ENCODE data around the gene MISP. TPM values are rescaled to one million over a fixed set of nuclear protein-coding genes. Genes with fewer than 3 reads are reported as not detected.

Gene MISP
- total and polyA plus RNA-seq, 2 experiments from 2014 or later, result 0.27 to 0.28 TPM

DNA sequence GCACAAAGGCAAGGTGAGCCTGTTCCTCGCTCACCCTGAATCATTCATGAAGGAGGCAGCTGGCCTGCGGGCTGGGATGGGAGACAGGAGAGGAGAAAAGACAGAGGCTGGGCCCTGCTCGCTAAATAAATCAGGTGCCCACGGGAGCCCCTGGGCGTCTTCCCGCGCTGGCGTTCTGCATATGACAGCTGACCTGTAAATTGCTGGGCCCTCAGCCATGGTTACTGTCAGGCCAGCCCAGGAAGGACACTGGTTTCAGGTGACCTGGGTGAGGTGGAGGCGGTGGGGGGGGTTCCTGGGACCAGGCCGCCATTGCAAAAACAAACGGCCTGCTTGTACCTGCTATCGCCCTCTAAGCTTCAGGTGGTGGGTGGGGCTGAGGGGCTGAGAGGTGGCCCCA is 42.9 kb downstream of the MISP start (continued):
- TF ChIP-seq, protein P1, sequence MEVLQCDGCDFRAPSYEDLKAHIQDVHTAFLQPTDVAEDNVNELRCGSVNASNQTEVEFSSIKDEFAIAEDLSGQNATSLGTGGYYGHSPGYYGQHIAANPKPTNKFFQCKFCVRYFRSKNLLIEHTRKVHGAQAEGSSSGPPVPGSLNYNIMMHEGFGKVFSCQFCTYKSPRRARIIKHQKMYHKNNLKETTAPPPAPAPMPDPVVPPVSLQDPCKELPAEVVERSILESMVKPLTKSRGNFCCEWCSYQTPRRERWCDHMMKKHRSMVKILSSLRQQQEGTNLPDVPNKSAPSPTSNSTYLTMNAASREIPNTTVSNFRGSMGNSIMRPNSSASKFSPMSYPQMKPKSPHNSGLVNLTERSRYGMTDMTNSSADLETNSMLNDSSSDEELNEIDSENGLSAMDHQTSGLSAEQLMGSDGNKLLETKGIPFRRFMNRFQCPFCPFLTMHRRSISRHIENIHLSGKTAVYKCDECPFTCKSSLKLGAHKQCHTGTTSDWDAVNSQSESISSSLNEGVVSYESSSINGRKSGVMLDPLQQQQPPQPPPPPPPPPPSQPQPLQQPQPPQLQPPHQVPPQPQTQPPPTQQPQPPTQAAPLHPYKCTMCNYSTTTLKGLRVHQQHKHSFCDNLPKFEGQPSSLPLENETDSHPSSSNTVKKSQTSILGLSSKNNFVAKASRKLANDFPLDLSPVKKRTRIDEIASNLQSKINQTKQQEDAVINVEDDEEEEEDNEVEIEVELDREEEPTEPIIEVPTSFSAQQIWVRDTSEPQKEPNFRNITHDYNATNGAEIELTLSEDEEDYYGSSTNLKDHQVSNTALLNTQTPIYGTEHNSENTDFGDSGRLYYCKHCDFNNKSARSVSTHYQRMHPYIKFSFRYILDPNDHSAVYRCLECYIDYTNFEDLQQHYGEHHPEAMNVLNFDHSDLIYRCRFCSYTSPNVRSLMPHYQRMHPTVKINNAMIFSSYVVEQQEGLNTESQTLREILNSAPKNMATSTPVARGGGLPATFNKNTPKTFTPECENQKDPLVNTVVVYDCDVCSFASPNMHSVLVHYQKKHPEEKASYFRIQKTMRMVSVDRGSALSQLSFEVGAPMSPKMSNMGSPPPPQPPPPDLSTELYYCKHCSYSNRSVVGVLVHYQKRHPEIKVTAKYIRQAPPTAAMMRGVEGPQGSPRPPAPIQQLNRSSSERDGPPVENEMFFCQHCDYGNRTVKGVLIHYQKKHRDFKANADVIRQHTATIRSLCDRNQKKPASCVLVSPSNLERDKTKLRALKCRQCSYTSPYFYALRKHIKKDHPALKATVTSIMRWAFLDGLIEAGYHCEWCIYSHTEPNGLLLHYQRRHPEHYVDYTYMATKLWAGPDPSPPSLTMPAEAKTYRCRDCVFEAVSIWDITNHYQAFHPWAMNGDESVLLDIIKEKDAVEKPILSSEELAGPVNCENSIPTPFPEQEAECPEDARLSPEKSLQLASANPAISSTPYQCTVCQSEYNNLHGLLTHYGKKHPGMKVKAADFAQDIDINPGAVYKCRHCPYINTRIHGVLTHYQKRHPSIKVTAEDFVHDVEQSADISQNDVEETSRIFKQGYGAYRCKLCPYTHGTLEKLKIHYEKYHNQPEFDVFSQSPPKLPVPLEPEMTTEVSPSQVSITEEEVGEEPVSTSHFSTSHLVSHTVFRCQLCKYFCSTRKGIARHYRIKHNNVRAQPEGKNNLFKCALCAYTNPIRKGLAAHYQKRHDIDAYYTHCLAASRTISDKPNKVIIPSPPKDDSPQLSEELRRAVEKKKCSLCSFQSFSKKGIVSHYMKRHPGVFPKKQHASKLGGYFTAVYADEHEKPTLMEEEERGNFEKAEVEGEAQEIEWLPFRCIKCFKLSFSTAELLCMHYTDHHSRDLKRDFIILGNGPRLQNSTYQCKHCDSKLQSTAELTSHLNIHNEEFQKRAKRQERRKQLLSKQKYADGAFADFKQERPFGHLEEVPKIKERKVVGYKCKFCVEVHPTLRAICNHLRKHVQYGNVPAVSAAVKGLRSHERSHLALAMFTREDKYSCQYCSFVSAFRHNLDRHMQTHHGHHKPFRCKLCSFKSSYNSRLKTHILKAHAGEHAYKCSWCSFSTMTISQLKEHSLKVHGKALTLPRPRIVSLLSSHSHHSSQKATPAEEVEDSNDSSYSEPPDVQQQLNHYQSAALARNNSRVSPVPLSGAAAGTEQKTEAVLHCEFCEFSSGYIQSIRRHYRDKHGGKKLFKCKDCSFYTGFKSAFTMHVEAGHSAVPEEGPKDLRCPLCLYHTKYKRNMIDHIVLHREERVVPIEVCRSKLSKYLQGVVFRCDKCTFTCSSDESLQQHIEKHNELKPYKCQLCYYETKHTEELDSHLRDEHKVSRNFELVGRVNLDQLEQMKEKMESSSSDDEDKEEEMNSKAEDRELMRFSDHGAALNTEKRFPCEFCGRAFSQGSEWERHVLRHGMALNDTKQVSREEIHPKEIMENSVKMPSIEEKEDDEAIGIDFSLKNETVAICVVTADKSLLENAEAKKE (CRISPR knock-in tag; IDR thresholded peaks at IDR 0.05), result no peak
- no peak for TF ChIP-seq POLR2AphosphoS5 (IDR thresholded peaks at IDR 0.05; ENCODE audit: low read depth)

DNA sequence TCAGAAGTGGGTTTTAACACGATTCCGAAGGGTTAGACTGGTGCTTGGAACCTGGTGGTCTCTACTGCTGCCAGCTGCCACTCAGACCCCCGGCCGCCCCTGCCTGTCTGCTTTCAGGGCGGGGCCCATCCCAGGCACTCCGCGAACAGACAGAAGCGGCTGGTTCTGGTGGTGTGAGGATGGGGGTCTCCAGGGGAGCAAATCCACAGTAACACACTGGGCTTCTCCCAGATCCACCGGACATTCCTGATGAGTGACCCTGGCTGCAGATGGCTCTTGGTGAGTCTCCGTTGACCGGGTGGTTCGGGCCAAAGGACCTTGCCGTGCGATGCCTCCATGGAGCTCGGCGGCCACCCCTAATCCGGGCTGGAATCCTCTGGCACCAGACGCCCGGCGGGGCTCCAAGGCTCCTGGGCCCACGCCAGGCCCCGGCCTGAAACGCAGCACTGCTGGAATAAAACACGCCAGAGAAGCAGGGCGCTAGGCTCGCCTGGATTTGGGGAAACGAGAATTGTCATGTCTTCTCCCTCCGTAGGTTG is 44.2 kb downstream of the MISP start:
- no peak for ATAC-seq
- peaks cover 18% of the 10 kb centered on the region for H4K20me1 ChIP-seq (replicated peaks; ENCODE audit: insufficient read depth)
- peaks cover 19% of the 10 kb centered on the region for H3K36me3 Mint-ChIP-seq (ENCODE audit: low read depth)
- H3K9me3 Mint-ChIP-seq, result no peaks in the 10 kb centered on the region
- H3K4me3 ChIP-seq, result no peak overlapping the region
- H3K36me3 ChIP-seq (ENCODE audit: insufficient read depth), result peaks cover 3% of the 10 kb centered on the region; the same call in 1 of the 2 replicates
- peaks cover 29% of the 10 kb centered on the region for H3K4me1 Mint-ChIP-seq
- no peak overlapping the region for H3K27ac Mint-ChIP-seq
- H3K79me2 ChIP-seq (replicated peaks; ENCODE audit: insufficient read depth), result peaks cover 27% of the 10 kb centered on the region
- no peaks in the 10 kb centered on the region for H3K27me3 ChIP-seq (ENCODE audit: insufficient read depth)
- peaks cover 19% of the 10 kb centered on the region; the same call in 1 of the 2 replicates for H3F3A ChIP-seq (replicated peaks; ENCODE audit: low read depth)
- H3K4me3 Mint-ChIP-seq, result no peak overlapping the region
- TF ChIP-seq EZH2phosphoT487 (IDR thresholded peaks at IDR 0.05; ENCODE audit: unreplicated experiment) (no peak), ZNF114 (CRISPR knock-in tag; IDR thresholded peaks at IDR 0.05) (no peak), EZH2 (IDR thresholded peaks at IDR 0.05; ENCODE audit: low read depth, unreplicated experiment) (no peak), STAT1 (IDR thresholded peaks at IDR 0.05; ENCODE audit: unreplicated experiment) (no peak), NANOG (IDR thresholded peaks at IDR 0.05; ENCODE audit: borderline replicate concordance) (no peak)
- TF ChIP-seq, protein P1 (CRISPR knock-in tag; IDR thresholded peaks at IDR 0.05), result no peak
- no peak for DNase-seq (ENCODE audit: low spot score)
- peaks cover 20% of the 10 kb centered on the region for H3K27me3 Mint-ChIP-seq (ENCODE audit: insufficient read depth, low read depth, poor library complexity)
- H3K9me2 ChIP-seq (ENCODE audit: insufficient read depth), result no peaks in the 10 kb centered on the region
- H3K4me1 ChIP-seq (ENCODE audit: insufficient read depth), result peaks cover 33% of the 10 kb centered on the region
- no peak overlapping the region for H3K4me2 ChIP-seq
- H3K27ac ChIP-seq (ENCODE audit: low read depth), result no peak overlapping the region
- no peak overlapping the region for H2AFZ ChIP-seq
